ENCODE results near the gene MRGPRF. TPM values are rescaled to one million over a fixed set of nuclear protein-coding genes. Genes with fewer than 3 reads are reported as not detected.
A peak's percentile ranks its signal among the peaks of the same experiment; 100 is the strongest.
"Not testable (repeated sequence)": the region's sequence is repeated elsewhere in the genome, so short reads cannot be mapped to it uniquely, and the experiment has no call there.

Gene MRGPRF
- total RNA-seq, 1 donor from 2014 or later: under 0.01 TPM

- DNase-seq (ENCODE audit: low read depth in 2 of 2): no peak
These were observed 23.0 kb downstream of the MRGPRF start for GRCh38 chr11:68989936-68990606.

- DNase-seq (ENCODE audit: low read depth in 2 of 2): no peak
These were observed 24.6 kb downstream of the MRGPRF start for GRCh38 chr11:68988491-68988890.

- no peak for DNase-seq (ENCODE audit: low read depth in 2 of 2)
These were observed 25.8 kb downstream of the MRGPRF start for GRCh38 chr11:68987211-68987610.

GRCh38 chr11:68983801-68984200, 29.2 kb downstream of the MRGPRF start:
- no peak for DNase-seq (ENCODE audit: low read depth in 2 of 2)

- DNase-seq (ENCODE audit: low read depth in 2 of 2): no peak
These were observed 30.9 kb downstream of the MRGPRF start for GRCh38 chr11:68982134-68982533.

- DNase-seq (ENCODE audit: low read depth in 2 of 2): no peak
These were observed 32.3 kb downstream of the MRGPRF start, which contains the start of gene MRGPRD for GRCh38 chr11:68980776-68981065. MRGPRD (minus strand) TSS chr11:68980986; CDS start chr11:68980986, 0 bp downstream.

GRCh38 chr11:68979931-68980775, 32.9 kb downstream of the MRGPRF start:
- no peak for DNase-seq (ENCODE audit: low read depth in 2 of 2)

- DNase-seq (ENCODE audit: low read depth in 2 of 2): peak in 1 of 2 donors; percentile 34
These were observed 34.0 kb downstream of the MRGPRF start for GRCh38 chr11:68978931-68979594.

GRCh38 chr11:68978626-68978930, 34.5 kb downstream of the MRGPRF start:
- DNase-seq (ENCODE audit: low read depth in 2 of 2): no peak

- DNase-seq (ENCODE audit: low read depth in 2 of 2): no peak
These were observed 35.0 kb downstream of the MRGPRF start for GRCh38 chr11:68977781-68978625.

- peak in 1 of 2 donors; percentile 66 for DNase-seq (ENCODE audit: low read depth in 2 of 2)
These were observed 36.5 kb downstream of the MRGPRF start for GRCh38 chr11:68976563-68976962.

GRCh38 chr11:68976095-68976494, 37.0 kb downstream of the MRGPRF start:
- no peak for DNase-seq (ENCODE audit: low read depth in 2 of 2)

- DNase-seq (ENCODE audit: low read depth in 2 of 2): peak in 1 of 2 donors; percentile 49
These were observed 38.4 kb downstream of the MRGPRF start for GRCh38 chr11:68974421-68975194.

GRCh38 chr11:68973706-68974105, 39.3 kb downstream of the MRGPRF start:
- DNase-seq (ENCODE audit: low read depth in 2 of 2): not testable (repeated sequence)

GRCh38 chr11:68973219-68973618, 39.8 kb downstream of the MRGPRF start:
- no peak for DNase-seq (ENCODE audit: low read depth in 2 of 2)

GRCh38 chr11:68970921-68971636, 42.0 kb downstream of the MRGPRF start:
- no peak for DNase-seq (ENCODE audit: low read depth in 2 of 2)

- DNase-seq (ENCODE audit: low read depth in 2 of 2): no peak
These were observed 43.7 kb downstream of the MRGPRF start for GRCh38 chr11:68969386-68969785.

GRCh38 chr11:68968306-68969250, 44.5 kb downstream of the MRGPRF start:
- no peak for DNase-seq (ENCODE audit: low read depth in 2 of 2)

Measured in lung microvascular endothelial cell (primary cell).